Measurements from ENCODE around the gene MED27.

MED27 gene

DNA sequence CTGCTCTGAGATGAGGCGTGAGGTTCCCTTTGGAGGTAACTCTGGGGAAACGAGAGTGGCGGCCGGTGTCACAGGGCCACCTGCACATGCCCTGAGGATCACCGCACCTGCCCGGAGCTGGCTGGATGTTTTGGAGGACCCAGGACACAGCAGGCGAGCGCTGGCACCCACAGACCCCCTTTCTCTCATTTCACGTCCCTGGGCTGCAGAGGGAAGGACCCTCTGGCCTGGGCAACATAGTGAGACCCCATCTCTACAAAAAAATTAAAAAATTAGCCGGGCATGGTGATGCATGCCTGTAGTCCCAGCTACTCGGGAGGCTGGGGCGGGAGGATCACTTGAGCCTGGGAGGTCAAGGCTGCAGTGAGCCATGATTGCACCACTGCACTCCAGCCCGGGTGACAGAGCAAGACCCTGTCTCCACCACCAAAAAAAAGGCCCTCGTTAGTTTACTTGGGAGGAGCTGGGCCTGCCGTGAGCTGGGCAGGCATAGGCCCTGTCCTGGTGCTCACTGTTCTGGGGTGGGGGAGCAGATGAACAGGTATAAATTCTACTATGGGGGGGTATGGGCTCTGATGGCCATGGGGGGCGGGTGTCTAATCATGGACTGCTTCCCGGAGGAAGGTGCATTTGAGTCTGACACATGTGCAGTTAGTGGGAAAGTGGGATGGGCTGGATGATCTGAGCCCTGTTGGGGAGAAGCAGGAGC lies 242.9 kb downstream of the MED27 start:
- DNase-seq (ENCODE audit: low read depth in 2 of 2), result no peak

DNA sequence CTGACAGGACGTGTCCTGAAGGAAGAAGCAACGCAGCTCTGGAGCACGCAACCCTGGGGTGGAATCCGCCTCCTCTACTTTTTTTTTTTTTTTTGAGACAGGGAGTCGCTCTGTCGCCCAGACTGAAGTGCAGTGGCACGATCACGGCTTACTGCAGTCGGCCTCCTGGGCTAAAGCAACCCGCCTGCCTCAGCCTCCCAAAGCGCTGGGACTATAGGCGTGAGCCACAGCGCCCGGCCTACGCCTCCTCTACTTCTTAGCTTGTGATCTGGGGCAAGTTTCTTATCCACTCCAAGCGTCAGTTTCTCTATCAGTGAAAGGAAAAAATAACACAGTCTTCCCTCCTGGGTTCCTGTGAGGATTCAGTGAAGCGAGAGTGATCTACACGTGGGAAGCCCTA lies 243.6 kb downstream of the MED27 start:
- DNase-seq (ENCODE audit: low read depth in 2 of 2), result no peak

DNA sequence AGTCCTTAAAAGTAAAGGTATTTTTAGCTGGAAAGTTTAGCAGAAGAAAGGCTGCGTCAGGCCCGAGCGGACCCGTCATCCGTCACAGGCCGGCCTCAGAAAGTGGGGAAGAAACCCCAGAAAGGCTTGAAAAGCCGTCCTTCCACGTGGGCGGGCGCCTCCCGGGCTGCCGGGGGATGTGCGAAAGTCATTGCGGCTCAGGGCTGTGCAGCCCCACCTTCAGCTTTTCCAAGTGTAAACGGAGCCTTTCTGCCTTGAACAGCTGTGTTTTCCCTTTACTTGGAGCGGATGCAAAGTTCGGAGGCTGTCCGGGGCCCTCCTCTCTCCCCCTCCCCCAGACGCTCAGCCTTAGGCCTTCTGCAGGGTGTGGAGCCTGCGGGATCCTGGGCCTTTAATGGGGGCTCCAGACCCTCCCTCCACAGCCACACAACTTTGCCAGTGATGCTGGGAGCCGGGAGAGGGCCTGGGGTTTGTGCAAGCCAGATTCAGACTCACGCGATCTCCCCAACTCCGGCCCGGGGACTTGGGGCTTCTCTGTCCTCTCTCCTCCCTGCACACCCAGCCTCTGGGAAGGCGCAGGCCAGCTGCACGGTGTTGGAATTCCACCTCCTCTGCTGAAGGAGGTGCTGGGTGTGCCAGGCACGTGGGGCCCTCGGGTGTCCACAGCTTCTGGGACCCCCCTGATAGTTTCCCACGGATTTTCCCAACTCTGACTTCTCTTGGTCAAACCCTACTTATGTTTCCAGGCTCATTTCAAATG lies 244.3 kb downstream of the MED27 start:
- DNase-seq (ENCODE audit: low read depth in 2 of 2), result no peak

DNA sequence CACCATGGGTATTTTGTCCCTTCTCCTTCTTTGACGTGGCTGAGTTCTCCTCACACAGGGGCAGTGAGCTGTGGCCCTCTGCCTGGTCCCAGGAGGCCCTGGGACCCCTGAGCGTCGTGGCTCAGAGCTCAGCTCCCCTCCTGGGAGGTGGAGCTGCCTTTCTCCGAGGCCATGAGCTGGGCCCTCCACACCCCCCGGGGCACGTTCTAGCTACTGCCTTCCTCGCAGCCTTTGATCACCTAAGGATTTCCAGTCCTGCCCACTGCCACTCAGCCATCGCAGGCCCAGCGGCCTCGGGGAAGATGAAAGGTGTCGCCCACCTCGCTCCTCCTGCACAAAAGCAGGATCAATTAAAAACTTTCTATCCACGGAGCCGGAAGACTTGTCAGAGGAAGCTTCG lies 244.9 kb downstream of the MED27 start:
- no peak for DNase-seq (ENCODE audit: low read depth in 2 of 2)

DNA sequence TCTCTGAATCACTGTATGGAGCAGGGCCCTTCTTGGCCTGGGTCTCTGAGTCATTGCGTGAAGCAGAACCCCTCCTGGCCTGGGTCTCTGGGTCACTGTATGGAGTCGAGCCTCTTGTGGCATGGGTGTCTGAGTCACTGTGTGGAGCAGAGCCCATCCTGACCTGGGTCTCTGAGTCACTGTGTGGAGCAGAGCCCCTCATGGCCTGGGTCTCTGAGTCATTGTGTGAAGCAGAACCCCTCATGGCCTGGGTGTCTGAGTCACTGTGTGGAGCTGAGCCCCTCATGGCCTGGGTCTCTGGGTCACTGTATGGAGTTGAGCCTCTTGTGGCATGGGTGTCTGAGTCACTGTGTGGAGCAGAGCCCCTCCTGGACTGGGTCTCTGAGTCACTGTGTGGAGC lies 245.8 kb downstream of the MED27 start:
- DNase-seq (ENCODE audit: low read depth in 2 of 2), result no peak

DNA sequence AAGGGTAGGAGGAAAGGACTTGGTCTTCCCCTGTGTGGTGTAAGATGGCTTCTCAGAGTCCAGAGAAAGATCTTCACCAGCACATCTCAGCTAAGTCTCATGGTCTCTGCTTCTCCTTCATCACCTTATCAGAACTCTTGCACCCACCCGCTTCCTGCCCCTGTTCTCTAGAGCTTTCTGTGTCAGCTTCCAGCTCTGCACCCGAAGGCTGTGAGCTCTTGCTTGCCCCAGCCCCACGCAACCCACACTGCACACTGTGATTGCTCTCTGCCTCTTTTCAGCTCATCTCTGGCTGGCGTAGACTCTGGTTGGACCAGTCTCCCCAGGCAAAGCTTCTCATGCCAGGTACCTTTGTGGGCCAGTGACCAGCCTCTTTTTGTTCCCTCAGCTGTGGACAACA lies 246.6 kb downstream of the MED27 start:
- no peak for DNase-seq (ENCODE audit: low read depth in 2 of 2)

DNA sequence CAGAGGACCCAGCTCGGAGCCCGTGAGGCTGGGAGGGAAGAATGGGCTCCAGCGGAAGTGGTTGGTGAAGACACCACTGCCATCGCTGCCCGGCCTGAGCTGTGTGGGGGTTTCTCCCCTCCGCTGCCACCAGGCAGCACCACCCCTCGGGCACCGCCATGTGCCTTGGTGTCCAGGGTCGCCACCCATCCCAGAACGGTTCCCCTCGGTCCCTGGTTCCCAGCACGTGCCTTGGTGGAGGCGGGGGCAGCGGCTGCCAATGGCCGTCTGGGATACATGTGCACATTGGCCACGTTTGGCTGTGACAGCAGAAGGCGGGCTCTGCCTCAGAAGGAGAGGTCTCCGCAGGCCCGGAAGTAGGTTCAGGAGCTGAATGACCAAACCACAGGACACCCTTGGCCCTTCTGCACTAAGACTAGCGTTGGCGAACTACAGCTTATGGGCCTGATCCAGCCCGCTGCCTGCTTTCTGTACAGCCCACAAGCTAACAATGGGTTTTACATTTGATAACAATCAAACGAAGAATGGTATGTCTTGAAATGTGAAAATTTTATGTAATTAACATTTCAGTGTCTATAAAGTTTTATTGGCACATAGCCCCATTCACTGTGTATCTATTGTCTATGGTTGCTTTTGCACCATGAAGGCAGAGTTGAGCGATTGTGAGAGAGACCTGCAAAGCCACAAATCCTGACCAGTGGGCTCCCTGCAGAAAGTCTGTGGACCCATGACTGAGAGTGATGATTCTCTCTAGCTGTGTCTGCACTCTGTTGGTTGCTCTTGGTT lies 248.1 kb downstream of the MED27 start:
- DNase-seq (ENCODE audit: low read depth in 2 of 2), result no peak

DNA sequence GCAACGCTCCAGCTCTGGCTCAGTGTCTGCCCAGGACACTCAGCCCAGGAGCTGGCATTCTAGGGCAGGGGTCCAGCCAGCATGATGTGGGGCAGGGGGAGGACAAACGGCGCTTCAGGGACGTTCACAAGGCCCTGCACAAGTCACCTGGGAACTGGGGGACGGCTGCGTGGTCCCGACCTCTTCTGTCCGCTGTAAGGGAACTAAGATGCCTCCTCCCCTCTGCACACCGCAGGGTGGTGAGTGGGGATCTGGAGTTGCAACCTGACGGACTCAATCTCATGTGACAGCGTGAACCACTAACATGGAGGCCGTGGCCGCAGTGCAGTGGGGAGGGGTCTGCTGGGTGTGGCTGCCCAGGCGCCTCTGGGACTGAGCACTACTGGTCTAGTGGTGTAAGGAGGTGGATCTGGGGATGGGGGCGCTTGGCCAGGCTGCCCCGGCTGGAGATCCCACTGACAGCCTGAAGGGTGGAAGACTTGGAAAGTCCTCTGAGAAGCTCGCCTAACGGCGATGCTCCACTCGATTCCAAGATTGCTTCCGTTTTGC lies 251.8 kb downstream of the MED27 start:
- DNase-seq (ENCODE audit: low read depth in 2 of 2), result no peak

DNA sequence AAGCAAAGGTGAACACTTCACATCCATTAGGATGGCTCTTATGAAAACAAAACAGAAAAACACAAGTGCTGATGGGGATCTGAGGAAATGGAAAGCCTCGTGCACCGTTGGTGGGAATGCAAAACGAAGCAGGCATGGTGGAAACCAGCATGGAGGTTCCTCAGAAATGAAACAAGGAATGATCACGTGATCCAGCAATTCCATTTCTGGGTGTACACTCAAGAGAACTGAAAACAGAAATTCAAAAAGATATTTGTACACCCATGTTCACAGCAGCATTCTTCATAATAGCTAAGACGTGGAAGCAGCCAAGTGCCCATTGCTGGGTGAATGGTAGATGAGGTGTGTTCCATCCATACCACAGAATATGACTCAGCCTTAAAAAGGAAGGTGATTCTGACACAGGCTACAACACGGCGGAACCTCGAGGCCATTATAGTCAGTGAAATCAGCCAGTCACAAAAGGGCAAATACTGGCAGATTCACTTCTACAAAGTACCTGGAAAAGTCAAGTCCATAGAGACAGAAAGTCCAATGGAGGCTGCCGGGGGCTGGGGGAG lies 252.6 kb downstream of the MED27 start:
- DNase-seq (ENCODE audit: low read depth in 2 of 2), result no peak

DNA sequence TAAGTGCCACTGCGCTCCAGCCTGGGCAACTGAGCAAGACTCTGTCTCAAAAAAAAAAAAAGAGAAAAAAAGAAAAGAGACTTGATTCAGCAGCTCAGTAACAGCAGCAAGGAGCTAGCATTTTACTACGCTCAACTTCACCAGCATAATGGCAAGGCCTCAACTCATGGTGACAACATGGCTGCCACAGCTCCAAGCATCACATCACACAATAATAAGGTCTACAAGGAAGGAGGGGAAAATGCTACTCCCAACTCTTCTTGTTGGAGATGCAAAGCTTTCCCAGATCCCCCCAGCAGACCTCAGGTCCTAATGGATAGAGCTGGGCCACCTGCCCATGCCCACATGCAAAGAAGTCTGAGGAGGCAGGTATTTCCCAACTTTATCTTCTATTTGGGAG lies 253.6 kb downstream of the MED27 start:
- no peak for DNase-seq (ENCODE audit: low read depth in 2 of 2)

DNA sequence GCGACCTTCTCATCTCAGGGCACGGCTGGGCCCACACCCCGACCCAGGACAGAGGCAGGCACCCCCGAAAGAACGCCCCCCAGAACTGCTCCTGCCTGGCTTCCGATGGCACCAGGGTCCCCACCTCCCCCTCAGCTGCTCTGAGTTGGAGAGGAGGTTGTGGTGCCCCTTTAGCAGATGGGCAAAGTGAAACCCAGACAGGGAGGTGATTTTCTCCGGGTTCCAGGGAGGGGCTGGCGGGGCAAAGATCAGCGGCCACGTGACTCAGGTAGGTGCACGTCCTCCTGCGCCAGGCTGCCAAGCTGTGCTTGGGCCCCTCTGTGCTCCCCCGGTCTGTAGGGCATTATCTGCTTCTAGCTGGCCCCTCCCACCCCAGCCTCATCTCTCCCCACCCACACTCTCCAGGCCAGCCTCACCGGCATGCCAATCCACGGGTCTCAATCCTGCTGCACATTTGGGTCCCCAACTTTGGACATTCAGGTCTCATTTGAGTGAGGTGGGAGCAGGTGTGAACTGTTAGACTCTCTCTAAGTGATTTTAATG lies 254.6 kb downstream of the MED27 start:
- no peak for DNase-seq (ENCODE audit: low read depth in 2 of 2)

DNA sequence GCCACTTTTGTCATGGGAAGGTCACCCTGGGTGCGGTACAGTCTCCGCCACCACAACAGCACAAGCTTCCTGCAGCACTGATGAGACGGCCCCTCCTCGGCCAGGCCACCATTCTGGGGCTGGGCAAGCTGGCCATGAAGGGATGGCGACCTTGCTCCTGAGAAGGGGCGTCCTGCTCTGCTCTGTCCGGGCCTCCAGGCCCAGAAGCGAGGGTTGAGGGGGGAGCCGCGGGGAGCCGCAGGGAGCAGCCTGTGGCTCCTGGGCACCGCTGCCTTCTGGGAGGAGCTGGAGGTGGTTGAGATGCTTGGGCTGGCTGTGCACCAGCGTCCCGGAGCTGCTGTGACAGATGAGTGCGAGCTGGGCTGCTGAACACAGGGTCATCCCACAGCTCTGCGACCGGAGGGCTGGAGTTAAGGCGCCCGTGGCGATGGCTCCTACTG lies 255.5 kb downstream of the MED27 start:
- no peak for DNase-seq (ENCODE audit: low read depth in 2 of 2)

DNA sequence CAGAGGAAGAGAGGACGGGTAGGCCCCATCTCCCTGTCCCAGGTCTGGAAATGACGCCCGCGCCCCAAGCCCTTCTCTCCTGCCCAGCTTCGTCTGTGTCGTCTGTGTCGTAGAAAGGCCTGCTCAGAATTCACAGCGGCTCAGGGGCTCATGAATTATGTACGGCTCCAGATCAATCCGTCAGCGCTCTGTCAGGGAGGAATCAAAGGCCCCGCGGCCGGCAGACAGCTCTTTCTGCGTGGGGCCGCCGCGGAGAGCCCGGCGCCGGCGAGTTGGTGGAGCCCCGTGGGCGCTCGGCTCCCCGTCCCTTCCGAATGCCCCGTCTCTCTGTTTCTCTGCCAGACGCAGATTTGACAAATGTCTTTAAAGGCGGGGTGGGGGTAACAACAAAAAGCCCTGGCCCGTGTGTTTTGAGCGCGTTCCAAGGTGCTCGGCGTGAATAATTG lies 255.9 kb downstream of the MED27 start:
- DNase-seq (ENCODE audit: low read depth in 2 of 2), result no peak

DNA sequence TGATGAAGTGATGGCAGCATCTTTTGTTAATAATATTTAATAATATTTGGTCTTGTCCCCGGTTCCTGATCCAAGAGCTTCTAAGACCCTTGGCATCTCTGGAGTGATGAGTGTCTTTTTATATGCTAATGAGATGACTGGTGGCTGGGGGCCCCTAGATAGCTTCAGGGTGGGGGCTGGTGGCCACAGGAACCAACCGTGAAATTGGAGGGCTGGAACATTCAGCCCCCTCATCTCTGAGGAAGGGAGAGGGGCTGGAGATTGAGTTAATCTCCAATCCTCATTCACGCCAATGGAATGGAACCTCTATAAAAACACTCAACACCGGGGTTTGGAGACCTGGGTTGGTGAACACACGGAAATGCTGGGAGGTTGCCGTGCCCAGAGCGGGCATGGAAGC lies 261.6 kb downstream of the MED27 start:
- DNase-seq (ENCODE audit: low read depth in 2 of 2), result no peak

DNA sequence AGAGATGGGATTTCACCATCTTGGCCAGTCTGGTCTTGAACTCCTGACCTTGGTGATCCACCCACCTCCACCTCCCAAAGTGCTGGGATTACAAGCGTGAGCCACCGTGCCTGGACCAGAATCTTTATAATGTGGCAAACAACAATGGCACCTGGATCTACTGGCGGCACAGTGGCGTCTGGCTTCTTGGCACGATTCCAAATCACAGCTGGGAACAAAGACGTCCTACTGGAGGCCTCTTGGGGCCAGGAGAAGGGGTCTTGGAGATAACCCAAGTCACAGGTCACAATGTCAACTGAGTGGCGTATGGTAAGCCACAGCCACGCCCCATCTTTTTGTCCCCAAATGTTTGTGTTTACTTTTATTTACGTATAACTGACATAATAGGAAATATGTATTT lies 262.0 kb downstream of the MED27 start:
- no peak for DNase-seq (ENCODE audit: low read depth in 2 of 2)

DNA sequence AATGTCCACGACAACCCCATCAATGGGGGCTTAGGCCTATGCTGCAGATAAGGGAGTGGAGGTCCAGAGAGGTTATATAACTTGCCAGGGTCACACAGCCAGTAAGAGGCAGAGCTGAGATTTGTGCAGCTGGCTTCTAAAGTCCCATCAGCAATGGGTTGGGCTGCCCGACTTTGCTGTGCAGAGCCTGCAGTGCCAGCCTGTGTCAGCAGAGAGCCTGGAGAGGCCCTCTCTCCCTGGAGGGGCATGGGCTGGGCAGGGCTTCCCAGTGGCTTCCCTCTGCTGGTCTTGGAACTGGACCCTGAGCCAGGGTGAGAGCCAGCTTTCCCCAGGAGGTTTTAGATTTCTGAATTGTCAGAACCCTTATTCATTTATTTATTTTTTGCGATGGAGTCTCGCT lies 262.6 kb downstream of the MED27 start:
- no peak for DNase-seq (ENCODE audit: low read depth in 2 of 2)

DNA sequence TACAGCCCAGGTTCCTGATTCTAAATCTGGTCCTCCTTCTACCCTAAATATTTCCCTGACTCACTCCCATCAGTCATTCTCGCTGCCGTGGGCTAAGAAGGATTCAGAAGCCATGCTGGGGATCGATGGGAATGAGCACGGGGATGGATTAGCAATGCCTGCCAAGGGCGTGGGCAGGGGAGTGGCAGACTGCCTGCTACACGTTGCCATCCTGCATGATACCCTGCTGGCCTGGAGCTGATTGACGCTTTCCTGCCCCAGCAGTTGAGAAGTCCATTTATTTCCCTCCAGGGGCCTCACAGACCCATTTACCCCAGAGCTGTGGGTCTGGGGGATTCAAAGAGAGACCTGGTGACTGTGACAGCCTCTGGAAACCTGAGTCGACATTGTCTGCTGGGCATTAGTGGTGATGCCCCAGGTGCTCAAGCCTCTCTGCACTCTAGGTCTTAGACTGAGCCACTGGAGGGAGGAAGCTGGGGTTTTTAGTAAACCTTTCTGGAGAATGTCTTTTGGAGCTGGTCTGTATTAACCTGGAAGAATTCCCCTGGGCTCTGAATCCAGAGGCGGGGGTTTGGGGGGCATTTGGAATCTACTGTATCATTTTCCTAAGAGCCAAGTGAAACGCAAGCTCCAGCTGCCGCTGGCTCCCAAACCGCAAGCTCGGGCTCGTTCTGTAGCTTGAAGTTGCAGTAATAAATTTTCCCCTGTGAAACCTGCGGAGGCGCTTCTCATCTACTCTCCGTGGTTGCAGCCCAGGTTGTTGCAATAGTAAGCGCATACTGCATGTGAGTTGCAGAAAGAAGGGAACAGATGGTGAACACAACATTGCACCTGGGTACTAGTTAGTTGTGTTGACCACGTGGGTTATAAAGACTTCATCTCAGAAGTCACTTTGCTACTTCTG lies 263.4 kb downstream of the MED27 start:
- DNase-seq (ENCODE audit: low read depth in 2 of 2), result no peak

DNA sequence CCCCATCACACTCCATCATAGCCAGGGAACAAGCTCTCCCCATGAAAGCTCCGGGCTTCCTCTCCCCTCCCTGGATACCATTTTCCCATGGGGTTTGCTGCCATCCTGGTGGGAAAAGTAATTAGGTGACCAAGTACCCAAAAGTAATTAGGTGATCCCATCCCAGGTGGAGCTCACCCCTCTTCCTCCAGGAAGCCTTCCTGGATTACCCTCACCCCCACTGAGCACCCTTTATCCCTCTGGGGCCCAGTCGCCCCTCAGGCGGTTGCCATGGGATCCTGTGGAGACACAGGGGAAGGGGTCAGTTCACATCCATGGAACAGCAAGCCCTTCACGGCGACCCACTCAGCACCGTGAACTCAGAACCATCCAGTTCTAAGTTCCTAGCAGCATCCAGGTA lies 265.0 kb downstream of the MED27 start:
- DNase-seq (ENCODE audit: low read depth in 2 of 2), result no peak

DNA sequence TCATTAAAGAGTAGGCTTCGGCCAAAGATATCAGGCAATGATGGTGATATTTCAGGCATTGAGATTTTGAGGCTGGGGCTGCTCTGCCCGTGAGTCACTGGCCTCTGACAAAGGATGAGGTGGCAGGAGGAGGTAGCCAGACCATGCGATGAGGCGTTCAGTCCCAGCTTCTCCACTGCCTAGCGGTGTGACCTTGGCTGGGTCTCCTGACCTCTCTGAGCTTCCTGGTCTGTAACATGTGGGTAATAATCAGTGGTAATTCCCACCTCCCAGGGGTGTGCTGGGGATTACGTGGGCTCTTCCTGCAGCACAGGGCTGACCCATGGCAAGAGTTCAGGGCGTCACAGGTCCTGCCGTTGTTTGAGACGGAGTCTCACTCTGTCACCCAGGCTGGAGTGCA lies 266.6 kb downstream of the MED27 start:
- no peak for DNase-seq (ENCODE audit: low read depth in 2 of 2)

DNA sequence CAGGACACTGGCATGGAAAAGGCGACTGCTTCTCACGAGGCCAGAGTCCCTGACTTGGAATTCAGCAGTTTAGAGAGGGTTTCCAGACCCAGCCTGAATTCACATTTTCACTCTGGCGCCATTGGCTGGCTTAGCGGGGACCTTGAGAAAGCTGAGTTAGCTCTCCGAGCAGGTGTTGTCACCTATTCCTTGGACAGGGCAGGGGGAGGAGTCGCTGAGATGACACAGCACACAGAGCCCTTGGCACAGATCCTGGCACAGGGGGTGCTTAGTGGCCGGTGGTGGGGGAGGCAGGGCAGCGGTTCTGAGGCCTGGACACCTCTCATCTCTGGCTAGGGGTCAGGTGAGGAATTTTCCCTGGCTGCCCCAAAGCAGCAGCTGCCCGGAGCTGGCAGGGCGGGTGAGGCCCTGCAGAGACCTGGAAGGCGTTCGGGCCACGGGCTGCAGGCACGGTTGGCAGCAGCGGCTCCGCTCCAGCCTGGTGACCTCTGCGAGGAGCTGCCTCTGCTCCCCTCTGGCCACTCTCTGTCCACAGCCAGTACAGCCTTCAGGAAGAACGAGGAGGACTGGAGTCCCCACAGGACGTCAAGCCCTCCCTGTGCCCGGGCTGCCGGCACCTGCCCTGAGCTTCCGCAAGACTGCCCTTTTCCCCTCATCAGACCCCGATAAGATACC lies 267.4 kb downstream of the MED27 start:
- DNase-seq (ENCODE audit: low read depth in 2 of 2), result no peak

Data from stimulated activated CD8-positive, alpha-beta memory T cell treated with anti-CD3 and anti-CD28 coated beads, Interleukin-2, amount 100 ng/mL, for 48 hours (primary cell).